Ureter (tissue), 1 donor: ENCODE results near the gene GNB2. TPM values are rescaled to one million over a fixed set of nuclear protein-coding genes. Genes with fewer than 3 reads are reported as not detected.

Experiments used
- DNase-seq: peaks from one replicate; pipeline ENCODE4 v3.0.0-alpha.2; 2020; ENCODE audit warnings: low spot score
- total RNA-seq: library from RNA; stranded (reverse); gene quantifications from one replicate; pipeline ENCODE4 v1.2.4, GENCODE V29; 2023
- donor health status: DM: yes; HTN: yes; CAD: no.

GNB2 gene
- total RNA-seq, 1 donor from 2014 or later: 225 TPM

- DNase-seq: no peak
These were observed 53.6 kb downstream of the GNB2 start for GRCh38 chr7:100726996-100727761.

- DNase-seq: no peak
These were observed 54.7 kb downstream of the GNB2 start for GRCh38 chr7:100728196-100728595.

Other genes with a start within 250 kb of the GNB2 start
- 4.3 TPM for gene ZCWPW1, start 245.0 kb upstream of the GNB2 start, total RNA-seq
- gene MEPCE, start 243.9 kb upstream of the GNB2 start, total RNA-seq: 33.7 TPM
- 32.4 TPM for gene PPP1R35, start 237.2 kb upstream of the GNB2 start, total RNA-seq
- gene SPACDR, start 209.5 kb upstream of the GNB2 start, total RNA-seq: not detected
- 42.9 TPM for gene TSC22D4, start 194.5 kb upstream of the GNB2 start, total RNA-seq
- gene NYAP1, start 189.8 kb upstream of the GNB2 start, total RNA-seq: 0.68 TPM
- gene AGFG2, start 134.5 kb upstream of the GNB2 start, total RNA-seq: 28.0 TPM
- 2.8 TPM for gene SAP25, start 99.8 kb upstream of the GNB2 start, total RNA-seq
- gene LRCH4, start 87.6 kb upstream of the GNB2 start, total RNA-seq: 52.4 TPM
- 0.29 TPM for gene FBXO24, start 87.4 kb upstream of the GNB2 start, total RNA-seq
- gene PCOLCE, start 71.4 kb upstream of the GNB2 start, total RNA-seq: 76.4 TPM
- 18.0 TPM for gene MOSPD3, start 61.2 kb upstream of the GNB2 start, total RNA-seq
- gene TFR2, start 32.2 kb upstream of the GNB2 start, total RNA-seq: 2.2 TPM
- gene ACTL6B, start 17.3 kb upstream of the GNB2 start, total RNA-seq: not detected
- 44.9 TPM for gene GIGYF1, start 20.5 kb downstream of the GNB2 start, total RNA-seq
- gene POP7, start 32.4 kb downstream of the GNB2 start, total RNA-seq: 28.0 TPM
- gene EPO, start 46.7 kb downstream of the GNB2 start, total RNA-seq: 0.68 TPM
- gene ZAN, start 59.9 kb downstream of the GNB2 start, total RNA-seq: not detected
- gene EPHB4, start 153.8 kb downstream of the GNB2 start, total RNA-seq: 58.4 TPM
- gene SLC12A9, start 179.0 kb downstream of the GNB2 start, total RNA-seq: 41.9 TPM
- gene TRIP6, start 193.6 kb downstream of the GNB2 start, total RNA-seq: 120 TPM
- 133 TPM for gene SRRT, start 201.4 kb downstream of the GNB2 start, total RNA-seq
- 4.6 TPM for gene UFSP1, start 216.0 kb downstream of the GNB2 start, total RNA-seq
- gene ACHE, start 222.1 kb downstream of the GNB2 start, total RNA-seq: 4.0 TPM